ENCODE measurements around the gene FUT3.

Gene FUT3

DNA sequence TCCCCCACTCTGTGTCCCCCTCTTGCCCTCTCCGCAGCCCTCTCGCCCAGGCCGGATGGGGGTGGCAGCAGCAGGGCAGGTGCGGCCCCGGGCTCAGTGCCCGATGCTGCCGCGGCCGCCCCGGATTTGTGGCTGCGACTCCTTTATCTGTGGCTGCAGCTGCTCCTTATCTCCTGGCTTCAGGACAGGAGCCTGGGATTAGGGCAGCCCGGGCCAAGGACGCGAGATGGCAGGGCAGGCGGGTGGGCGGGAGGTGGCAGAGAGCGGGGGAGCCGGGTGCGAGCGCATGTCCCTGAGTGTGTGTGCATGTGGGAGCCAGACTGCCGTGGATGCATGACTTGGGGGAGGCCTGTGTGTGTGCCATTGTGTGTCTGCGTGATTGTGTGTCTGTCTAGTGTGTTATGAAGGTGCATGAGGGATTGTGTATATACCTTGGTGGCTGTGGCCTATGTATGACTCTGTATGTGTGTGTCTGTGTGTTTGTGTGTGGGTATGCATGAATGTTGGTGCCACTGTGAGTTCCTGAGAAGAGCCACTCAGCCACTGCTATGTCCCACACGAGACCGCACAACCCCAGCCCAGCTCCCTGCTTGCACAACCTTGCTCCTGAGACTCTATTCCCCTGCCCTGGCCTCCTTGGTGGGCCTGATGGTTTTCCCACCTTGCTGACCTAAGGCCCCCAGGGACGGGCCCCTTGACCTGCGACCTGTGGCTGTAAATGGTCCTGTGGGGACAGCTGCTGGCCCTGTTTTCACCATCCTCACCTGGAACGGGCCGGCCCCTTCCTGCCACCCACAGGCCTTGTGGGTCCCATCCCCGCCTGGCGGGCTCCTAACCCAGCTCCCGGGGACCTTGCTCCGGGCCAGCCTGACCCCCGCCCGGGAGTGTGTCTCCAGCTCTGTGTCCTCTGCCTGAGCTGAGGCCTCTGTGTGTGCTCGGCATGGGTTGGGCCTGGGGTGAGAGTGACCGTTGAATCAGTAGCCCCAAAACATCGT lies 51.7 kb downstream of the FUT3 start:
- DNase-seq: no peak

- DNase-seq: no peak
Measured at GRCh38 chr19:5798244-5798643, 53.0 kb downstream of the FUT3 start.

- no peak for DNase-seq
Measured at GRCh38 chr19:5795382-5795919, 55.8 kb downstream of the FUT3 start.

DNA sequence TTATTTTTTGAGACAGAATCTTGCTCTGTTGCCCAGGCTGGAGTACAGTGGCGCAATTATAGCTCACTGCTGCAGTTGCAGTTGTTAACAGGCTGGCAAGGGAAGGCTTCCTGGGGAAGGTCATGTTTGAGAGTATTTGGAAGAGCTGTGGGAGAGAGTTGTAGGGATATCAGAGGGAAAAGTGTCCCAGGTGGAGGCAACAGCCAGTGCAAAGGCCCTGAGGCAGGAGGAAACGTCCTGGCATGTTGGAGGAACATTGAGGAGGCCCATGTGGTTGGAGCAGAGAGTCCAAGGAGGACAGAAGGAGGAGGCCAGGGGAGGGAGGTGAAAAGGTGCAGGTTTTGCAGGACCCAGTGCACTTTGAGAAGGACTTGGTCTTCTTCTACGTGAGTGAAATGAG lies 58.1 kb downstream of the FUT3 start:
- DNase-seq: no peak

Data from activated CD4-positive, alpha-beta T cell treated with anti-CD3 and anti-CD28 coated beads, Interleukin-2, amount 50 U/mL, for 4 hours (primary cell).